ENCODE data around the gene SNCG.
A peak's percentile ranks its signal among the peaks of the same experiment; 100 is the strongest.

SNCG gene

DNA sequence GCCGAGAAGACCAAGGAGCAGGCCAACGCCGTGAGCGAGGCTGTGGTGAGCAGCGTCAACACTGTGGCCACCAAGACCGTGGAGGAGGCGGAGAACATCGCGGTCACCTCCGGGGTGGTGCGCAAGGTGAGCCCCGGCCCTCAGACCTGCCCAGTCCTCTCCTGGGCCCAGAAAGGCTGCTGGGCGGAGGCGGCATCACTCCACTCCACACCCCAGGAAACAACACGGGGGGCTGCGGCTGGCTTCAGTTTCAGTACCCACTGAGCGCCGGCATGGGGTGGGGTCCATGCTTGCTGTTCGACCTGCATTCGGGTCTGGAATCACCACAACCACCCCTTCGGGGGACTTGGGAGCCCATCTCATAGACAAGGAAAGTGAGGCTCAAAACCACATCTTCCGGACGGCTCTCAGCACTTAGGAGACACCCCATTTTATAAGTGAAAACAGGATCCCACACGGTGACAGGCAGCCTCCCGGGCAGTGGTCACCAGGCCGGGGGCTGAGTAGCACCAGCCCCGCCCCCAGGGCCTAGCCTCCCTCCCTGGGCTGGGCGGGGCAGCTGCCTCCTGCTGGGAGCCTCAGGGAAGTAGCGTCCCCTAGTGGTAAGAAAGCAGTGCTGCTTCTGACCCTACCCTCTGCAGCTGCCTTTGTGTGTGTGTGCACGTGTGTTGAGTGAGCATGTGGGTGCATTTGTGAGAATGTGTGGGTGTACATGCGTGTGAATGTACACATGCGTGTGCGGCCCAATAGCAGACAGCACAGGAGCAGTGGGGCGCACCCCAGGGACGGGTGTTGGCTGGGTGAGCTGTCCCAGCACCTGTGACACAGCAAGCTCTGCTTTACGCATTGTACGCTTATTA lies 1.8 kb downstream of the SNCG start:
- DNase-seq (ENCODE audit: low read depth in 3 of 3, low spot score in 1 of 3) = no peak

DNA sequence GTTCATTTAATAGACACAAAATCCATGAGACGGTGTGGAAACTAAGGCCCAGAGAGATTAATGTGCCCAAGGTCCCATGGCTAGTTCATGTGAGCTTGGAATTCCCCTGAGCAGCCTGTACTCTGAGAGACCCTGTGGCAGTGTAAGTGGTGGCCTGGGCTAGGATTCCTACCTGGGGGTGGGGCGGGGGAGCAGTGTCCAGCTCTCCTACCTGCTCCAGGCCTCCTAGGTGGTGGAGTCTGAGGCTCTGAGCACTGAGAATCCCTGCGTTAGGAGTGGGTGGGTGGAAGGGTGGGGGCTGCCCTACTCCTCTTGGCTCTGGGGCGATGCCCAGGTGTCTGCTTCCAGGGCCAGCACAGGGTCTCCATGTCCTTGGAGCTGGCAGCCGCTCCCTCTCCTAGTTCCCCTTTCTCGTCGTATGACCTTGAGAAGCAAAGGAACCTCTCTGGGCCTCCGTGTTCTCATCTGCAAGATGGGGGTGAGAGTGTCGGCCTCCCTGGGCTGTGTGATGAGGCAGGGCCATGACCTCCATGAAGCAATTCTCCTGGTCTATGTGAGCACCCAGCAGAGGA lies 2.5 kb downstream of the SNCG start:
- no peak for DNase-seq (ENCODE audit: low read depth in 3 of 3, low spot score in 1 of 3)

DNA sequence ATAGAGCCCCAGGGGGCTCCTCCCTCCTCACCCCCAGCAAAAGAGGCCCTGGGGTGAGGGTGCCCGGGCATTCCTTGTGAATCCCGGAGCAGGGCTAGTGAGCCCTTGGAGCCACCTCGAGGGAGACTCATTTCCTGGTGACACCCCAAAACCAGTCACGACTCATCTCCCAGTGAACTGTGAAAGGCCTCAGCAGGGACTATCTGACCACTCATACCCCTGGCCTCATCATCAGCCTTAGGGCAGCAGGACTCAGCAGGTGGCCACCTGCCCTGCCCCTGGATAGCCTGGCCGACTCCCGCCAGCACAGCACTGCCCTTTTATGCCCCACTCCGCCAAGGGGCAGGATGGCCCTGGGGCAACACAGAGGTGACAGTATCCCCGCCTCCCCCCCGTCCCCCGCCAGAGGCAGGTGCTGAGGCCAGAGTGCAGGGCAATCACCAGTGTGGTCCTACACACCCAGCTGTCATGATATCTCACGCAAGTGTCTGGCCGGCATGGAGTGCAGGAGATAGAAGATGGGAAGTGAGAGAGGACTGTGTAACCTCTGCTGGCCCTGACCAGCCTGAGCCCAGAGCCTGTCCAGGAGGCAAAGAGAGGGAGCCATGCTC lies 3.2 kb downstream of the SNCG start:
- DNase-seq (ENCODE audit: low read depth in 3 of 3, low spot score in 1 of 3) = no peak

DNA sequence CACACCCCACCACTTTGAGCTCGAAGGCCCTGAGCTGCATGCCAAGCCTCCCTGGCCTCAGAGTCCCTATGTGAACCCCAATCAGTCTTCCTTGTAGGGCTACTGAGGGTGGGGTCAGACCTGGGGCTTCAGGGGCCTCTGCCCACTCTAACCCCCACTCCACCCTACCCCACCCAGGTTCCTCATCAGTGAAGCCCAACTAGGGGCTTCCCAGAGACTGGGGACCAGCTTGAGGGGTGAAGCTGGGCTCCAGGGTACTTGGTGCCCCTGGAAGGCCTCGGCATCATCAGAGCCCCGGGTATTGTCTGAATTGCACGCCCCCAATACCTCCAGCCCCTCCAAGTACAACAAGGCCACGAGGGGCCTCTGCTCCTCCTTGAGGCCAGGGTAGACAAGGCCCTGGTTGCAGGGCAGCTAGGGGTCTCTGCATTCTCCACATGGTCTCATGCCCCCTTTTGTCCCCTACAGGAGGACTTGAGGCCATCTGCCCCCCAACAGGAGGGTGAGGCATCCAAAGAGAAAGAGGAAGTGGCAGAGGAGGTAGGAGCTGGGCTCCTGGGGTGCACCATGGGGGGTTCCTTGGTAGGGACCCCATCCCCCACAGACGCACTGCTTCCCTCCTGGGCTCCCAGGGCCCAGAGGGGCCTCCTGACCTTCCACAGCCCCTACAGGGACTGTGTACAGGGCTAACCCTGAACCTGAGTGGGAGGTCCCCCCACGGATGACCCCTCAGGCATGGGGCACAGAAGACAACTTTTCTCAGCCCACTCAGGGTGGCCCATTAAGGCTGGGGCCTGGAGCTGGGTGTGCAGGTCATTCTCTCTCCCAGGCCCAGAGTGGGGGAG lies 4.0 kb downstream of the SNCG start:
- no peak for DNase-seq (ENCODE audit: low read depth in 3 of 3, low spot score in 1 of 3)

DNA sequence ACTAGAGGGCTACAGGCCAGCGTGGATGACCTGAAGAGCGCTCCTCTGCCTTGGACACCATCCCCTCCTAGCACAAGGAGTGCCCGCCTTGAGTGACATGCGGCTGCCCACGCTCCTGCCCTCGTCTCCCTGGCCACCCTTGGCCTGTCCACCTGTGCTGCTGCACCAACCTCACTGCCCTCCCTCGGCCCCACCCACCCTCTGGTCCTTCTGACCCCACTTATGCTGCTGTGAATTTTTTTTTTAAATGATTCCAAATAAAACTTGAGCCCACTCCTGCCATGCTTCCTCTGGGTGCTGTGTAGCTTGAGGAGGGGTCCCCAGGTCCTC lies 4.5 kb downstream of the SNCG start:
- no peak for DNase-seq (ENCODE audit: low read depth in 3 of 3, low spot score in 1 of 3)

DNA sequence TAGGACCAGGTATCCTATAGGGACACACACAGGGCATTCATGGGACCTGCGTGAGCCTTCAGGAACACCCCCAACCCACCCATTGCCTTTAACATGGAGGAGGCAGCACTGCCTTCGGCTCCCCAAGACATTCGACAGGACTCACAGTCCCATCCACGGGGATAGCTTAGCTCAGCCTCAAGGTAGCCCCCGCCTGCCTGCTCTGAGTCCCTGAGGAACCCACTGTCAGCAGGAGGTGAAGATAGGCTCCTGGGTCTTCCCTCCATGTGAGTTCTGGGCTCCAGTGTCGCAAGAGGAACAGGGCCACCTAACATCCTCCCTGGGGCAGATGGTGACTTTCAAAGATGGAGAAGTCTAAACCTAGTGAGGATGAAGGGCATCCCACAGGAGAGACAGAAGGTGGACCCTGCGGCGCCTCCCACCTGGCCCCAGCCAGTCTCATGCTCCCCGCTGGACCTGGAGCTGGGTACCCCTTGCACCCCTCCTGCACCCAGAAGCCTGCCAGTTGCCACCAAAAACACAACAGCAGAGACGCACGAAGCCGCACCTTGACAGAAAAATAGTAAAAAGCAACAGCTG lies 5.0 kb downstream of the SNCG start:
- DNase-seq (ENCODE audit: low read depth in 3 of 3, low spot score in 1 of 3) = no peak

DNA sequence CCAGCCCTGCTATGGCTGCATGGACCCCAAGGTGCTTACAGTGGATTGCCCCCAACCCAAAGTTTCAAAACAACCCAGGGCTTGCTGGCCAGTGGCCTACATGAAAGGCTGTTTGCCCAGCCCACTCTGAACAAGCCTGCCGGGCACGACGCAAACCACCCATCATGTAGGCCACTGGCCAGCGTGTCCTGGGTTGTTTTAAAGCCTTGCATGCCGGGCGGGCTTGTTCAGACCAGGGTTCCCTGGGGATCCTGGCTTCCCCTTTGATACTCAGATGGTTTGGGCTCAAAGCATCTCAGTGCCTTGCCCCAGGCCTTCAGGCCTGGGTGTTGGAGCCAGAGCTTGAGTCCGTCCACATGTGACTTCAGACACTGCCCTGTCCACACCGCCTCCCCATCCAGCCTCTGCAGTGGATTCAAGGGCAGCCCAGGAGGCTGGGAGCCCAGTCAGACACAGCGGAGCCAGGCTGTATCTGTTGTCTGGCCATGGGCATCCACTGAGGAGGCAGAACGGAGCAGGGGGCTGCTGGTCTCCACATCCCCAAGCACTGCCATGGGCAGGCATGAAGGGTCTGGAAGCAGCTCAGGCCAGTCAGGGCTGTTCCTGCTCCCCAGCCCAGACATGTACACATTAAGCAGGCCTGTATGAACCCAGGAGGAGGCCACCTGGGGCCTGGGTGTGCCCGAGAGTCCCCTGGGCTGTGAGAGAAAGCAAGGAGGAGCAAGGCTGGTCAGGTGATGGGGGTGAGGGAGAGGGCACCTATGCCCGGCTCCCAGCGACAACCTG lies 5.9 kb downstream of the SNCG start:
- DNase-seq (ENCODE audit: low read depth in 3 of 3, low spot score in 1 of 3) = no peak

DNA sequence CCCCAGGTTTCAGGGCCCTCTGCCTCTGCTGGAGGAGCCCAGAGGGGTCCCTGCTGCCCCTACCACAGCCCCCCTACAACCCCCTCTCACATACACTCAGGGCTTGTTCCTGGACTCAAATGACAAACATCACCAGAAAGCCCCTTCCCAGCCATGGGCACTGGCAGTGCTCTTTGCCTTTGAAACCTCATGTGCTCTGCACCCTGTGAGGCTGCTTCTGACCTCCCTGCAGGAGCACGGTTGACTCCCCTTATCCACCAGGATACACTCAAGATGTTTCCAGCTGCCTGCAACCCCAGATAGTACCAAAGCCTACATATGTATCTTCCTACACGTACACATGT lies 6.4 kb downstream of the SNCG start:
- DNase-seq (ENCODE audit: low read depth in 3 of 3, low spot score in 1 of 3) = no peak

DNA sequence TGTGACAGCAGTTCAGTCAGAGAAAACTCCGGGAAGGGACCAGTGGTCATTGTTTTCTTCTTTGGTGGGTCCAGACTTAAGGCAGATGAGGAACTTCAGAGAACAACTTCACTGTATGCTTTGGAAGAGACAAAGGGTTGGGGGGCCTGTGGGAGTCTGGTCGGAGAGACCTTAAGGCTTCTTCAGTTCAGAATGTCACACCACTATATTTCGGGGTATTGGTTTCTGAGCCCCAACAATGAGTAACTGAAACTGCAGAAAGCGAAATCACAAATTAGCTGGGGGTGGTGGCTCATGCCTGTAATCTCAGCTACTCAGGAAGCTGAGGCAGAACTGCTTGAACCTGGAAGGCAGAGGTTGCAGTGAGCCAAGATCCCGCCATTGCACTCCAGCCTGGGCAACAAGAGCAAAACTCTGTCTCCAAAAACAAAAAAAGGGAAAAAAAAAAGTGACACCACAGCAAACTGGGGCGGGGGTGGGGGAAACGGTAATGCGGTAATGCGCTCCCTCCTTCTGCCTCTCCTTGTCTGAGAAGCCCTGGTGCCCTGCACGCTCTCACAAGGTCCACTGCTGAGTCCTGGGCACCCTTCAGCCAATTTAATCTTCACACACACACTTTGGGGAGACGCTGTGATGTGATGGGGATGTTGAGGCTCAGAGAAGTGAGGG lies 7.7 kb downstream of the SNCG start:
- DNase-seq (ENCODE audit: low read depth in 3 of 3, low spot score in 1 of 3) = no peak

DNA sequence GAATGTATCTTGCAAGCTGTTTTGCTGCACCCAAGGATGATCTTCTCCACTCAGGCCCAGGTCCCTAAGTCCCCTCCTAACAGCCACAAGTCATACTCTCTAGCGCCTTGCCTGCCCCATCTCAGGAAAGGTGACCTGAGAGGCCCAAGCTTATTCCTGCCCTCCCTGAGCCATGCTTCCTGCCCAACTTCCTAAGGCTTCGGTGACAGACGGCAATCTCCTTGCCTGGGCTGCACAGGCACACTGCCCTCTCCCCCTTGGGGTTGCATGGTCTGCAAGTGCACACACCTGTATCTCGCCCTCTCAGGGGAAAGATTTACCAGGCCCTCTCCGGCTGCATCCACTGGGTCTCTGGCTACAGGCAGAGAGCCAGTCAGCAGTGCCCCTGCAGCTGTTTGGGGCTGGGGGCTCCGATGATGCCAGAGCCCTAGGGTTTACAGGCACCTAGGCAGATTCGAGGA lies 9.1 kb downstream of the SNCG start:
- no peak for DNase-seq (ENCODE audit: low read depth in 3 of 3, low spot score in 1 of 3)

DNA sequence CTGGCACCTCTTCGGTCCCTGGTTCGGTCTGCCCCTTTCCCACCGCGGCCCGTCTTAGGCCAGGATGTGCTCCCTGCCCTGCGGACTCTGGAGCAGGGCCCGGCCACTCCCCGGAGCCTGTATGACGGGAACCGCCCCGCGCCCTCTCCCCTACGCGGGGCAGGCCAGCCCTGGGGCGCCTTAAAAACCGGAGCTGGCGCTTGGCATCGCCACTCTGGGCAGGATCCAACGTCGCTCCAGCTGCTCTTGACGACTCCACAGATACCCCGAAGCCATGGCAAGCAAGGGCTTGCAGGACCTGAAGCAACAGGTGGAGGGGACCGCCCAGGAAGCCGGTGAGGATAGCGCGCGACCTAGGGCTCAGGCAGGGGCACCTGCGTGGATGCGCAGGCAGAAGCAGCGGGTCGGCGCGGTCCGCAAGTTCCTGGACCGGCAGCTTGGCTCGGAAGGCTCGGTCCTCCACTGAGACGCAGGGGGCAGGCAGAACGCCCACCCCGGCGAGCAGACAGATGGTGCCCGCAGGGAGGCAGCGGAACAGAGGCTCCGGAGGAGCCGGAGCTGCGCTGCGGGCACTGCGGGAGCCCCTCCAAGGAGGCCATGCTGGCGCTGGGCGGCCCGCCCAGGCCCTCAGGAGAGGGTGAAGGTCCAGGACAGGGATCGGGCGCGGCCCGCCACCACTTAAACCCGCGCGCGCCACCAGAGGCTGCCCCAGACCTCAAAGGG lies 10.0 kb downstream of the SNCG start, which contains the start of gene ADIRF:
Gene ADIRF (plus strand): TSS at position 212 of the 723 bp plus-strand sequence. CDS start 63 bp downstream, at position 275.
- DNase-seq (ENCODE audit: low read depth in 3 of 3, low spot score in 1 of 3) = no peak

DNA sequence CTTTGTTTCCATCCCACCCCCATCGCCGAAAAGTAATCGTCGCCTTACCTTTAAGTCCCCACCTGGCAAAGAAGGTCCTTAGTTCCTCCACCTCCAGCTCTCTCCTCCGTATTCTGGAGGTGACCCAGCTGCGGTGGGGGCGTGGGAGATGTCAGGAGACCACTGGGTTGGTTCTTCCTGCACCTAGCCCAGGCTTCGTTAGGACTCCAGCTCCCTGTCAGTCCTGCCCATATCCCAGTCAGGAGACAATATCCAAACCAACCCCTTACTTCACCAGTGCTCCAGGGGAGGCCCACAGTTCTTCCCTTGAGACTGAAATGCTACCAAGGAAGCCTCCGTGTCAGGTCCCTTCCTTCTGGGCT lies 10.6 kb downstream of the SNCG start:
- DNase-seq (ENCODE audit: low read depth in 3 of 3, low spot score in 1 of 3) = no peak

DNA sequence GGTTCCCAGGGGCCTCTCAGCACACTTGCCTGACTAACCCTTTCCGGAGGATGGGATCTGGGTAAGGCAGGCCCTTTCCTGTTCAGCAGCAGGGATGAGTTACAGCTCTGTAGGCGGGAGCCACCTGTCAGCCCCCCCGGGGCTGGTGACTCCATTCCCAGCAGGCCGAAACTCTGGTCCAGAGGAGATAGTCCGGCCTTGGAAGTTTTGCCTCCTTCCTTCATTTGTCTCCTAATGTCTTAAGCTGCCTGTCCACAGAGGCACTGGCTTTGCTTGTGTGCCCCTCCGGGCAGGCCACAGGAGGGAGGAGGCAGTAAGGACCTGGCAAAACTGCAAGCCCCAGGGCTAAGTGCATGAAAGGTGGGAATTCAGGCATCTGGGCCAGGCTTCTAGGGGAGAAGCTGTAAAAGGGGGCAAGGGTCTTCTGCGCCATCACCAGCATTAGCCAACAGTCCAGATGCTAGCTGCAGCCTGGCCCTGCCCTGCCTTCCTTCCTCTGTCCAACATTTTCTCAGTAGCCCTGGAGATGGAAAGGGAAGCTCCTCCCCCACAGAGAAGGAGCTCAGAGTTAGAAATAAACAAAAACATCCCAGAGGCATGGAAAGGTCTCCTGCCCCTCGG lies 11.1 kb downstream of the SNCG start:
- DNase-seq (ENCODE audit: low read depth in 3 of 3, low spot score in 1 of 3) = no peak

DNA sequence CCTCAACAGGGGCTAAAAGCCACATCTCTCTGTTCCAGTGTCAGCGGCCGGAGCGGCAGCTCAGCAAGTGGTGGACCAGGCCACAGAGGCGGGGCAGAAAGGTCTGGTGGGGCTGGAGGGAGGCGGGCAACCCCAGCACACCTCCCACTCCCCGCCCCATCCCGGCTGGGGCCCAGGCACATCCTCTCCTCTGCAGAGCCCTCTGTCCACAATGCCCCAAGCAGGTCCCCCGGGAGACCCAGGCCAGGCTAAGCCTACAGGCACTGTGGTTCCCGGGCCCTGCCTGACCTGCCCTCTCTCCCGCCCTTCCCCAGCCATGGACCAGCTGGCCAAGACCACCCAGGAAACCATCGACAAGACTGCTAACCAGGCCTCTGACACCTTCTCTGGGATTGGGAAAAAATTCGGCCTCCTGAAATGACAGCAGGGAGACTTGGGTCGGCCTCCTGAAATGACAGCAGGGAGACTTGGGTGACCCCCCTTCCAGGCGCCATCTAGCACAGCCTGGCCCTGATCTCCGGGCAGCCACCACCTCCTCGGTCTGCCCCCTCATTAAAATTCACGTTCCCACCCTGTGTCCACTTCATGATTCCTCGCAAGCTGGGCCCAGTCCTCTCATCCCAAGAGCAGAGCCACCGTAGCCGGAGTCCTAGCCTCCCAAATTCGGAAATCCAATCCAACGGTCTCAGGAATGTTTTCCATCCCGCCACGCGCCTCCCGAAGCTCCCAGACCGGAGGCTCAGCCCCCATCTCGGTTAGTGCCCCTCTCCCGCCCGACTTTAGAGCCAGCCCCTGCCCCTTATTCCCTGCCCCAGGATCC lies 12.0 kb downstream of the SNCG start:
- DNase-seq (ENCODE audit: low read depth in 3 of 3, low spot score in 1 of 3) = no peak

DNA sequence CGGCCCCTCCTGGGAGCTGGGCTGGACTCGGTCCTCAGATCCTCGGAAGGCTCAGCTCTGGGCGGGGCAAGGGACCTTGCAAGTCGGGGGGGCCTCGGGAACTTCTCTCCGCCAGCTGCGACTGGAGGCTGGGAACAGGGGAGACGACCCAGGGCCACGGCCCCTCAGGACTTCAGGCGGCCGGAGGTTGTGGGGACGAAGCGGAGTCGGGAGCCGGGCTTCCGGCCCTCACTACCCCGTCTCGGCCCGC lies 12.5 kb downstream of the SNCG start:
- DNase-seq (ENCODE audit: low read depth in 3 of 3, low spot score in 1 of 3) = no peak

DNA sequence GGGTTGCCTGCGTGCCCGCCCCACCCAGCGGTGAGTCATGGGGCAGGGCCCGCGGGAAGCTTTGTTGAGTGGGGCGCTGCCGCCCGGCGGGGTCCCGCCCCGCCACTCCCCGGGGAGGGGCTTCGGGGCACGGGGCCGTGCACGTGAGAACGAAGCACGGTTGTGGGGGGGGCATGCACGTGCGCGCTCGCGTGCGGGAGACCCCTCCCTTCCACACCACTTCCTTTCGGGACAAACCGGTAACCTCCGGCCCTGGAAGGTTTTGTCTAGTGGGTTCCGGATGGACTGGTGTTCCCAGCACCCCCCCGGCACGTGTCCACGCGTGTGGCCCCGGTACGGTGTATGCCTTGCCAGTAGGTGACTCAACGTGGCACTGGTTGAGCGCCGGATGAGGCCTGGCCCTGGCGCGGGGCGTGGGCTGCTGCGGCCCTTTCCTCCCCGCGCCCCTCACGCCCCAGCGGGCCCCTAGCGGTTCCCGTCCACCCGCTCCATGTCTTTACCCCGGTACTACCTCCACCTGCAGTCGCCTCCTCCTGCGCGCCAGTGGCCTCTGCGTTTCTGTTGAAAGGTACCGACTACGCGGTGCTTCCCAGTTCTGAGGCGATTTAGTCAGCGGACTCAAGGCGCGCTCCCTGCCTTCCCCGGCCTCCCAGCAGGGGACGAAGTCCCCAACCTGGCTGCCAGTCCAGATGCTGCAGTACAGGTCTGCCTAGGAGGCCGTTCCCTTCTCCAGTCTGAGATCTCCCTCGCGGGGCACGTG lies 13.0 kb downstream of the SNCG start:
- DNase-seq (ENCODE audit: low read depth in 3 of 3, low spot score in 1 of 3) = peak; percentile 81 to 85 (median 84)

DNA sequence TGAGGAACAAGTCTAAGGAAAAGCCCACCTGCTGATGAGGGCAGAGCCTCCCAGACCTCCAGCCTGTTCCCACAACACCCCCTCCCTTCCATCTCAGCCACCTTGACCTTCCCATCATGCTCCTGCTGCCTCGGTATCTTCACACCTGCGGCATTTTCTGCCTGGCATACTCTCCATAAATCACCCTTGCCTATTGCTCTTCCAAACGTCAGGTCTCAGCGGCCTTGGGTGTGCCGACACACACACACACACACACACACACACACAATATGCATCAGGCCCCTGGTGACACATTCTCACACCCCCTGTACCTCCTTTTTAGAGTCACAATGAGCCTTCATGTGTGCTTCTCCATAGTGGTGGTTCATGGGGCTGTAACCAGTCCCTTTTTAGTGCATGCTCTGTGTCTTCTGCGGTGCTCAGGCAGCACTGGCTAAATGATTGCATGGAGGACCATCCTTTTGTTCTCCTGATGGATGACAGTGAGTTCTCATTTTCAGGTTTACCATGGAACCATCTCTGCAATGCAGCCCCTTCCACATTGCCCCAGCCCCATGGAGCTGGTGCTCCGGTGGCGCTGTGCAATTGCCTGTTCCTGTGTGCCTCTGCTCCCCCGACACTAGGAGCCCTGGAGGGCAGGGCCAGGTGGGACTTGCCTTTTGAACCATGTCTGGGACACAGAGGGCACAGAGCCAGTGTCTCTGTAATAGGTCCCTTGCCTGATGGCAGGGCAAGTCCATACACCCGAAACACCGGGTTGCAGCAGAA lies 14.4 kb downstream of the SNCG start:
- DNase-seq (ENCODE audit: low read depth in 3 of 3, low spot score in 1 of 3) = no peak

All from stimulated activated CD4-positive, alpha-beta T cell treated with anti-CD3 and anti-CD28 coated beads, TNF-alpha, amount 100 ng/mL, for 1 hour (primary cell).